Naive B cell (primary cell): ENCODE data around the gene PAX5. TPM values are rescaled to one million over a fixed set of nuclear protein-coding genes. Genes with fewer than 3 reads are reported as not detected.

Experiments
- ATAC-seq, 2 donors: fragments of 150-1000 bp; cut with Tn5 transposase; 2 replicates each; pipeline ENCODE4 v1.10.0; 2021; ENCODE audit warnings: low read depth in 2 of 2, mild to moderate bottlenecking in 2 of 2, moderate library complexity in 2 of 2
- DNase-seq: peaks from one replicate; pipeline ENCODE4 v3.0.0; 2022
- H3K27ac Mint-ChIP-seq, 6 donors: one replicate each; pipeline ENCODE4 v1.8.0; 2020 to 2022; ENCODE audit warnings: mild to moderate bottlenecking in 6 of 6, mixed read lengths in 6 of 6, moderate library complexity in 5 of 6, inconsistent platforms in 2 of 6
- H3K27me3 Mint-ChIP-seq, 3 donors: one replicate each; pipeline ENCODE4 v1.8.0; 2021 to 2022; ENCODE audit warnings: mixed read lengths in 3 of 3, mild to moderate bottlenecking in 1 of 3
- H3K36me3 Mint-ChIP-seq, 2 donors: one replicate each; pipeline ENCODE4 v1.8.0; 2020 to 2022; ENCODE audit warnings: mixed read lengths in 2 of 2, inconsistent platforms in 1 of 2, mild to moderate bottlenecking in 1 of 2
- H3K4me1 Mint-ChIP-seq, 3 donors: one replicate each; pipeline ENCODE4 v1.8.0; 2020 to 2022; ENCODE audit warnings: mixed read lengths in 3 of 3, inconsistent platforms in 1 of 3, mild to moderate bottlenecking in 1 of 3, moderate library complexity in 1 of 3
- H3K4me3 Mint-ChIP-seq, 8 donors: one replicate each; pipeline ENCODE4 v1.8.0; 2020 to 2022; ENCODE audit warnings: mild to moderate bottlenecking in 8 of 8, mixed read lengths in 8 of 8, moderate library complexity in 8 of 8, inconsistent platforms in 2 of 8
- H3K9me3 Mint-ChIP-seq, 7 donors: one replicate each; pipeline ENCODE4 v1.8.0; 2020 to 2022; ENCODE audit warnings: mixed read lengths in 7 of 7, mild to moderate bottlenecking in 5 of 7, inconsistent platforms in 2 of 7, moderate library complexity in 1 of 7
- polyA plus RNA-seq, 6 donors: library from polyadenylated mRNA; unstranded; fragments of 300-500 nt; fragmentation: Illumina TruSeq; gene quantifications; one replicate each; pipeline ENCODE4 v1.2.3, GENCODE V29; 2021; ENCODE audit warnings: low read depth in 6 of 6

PAX5 gene
- polyA plus RNA-seq, 6 donors from 2014 or later = 17.1 to 83.5 (median 45.3) TPM

GRCh38 chr9:36833954-36834353 lies 200.1 kb downstream of the PAX5 start:
- H3K9me3 Mint-ChIP-seq = no peaks in the 10 kb centered on the region
- peak overlapping the region in 2 of 8 donors; percentile 28 to 45 for H3K4me3 Mint-ChIP-seq
- H3K4me1 Mint-ChIP-seq = peaks cover 53 to 76% (median 56%) of the 10 kb centered on the region in 3 donors
- H3K36me3 Mint-ChIP-seq = peaks cover 0 to 7% of the 10 kb centered on the region in 2 donors
- no peak for DNase-seq
- no peak for ATAC-seq
- H3K27ac Mint-ChIP-seq = peak overlapping the region in 4 of 6 donors; percentile 42 to 94 (median 54)
- H3K27me3 Mint-ChIP-seq = no peaks in the 10 kb centered on the region

DNA sequence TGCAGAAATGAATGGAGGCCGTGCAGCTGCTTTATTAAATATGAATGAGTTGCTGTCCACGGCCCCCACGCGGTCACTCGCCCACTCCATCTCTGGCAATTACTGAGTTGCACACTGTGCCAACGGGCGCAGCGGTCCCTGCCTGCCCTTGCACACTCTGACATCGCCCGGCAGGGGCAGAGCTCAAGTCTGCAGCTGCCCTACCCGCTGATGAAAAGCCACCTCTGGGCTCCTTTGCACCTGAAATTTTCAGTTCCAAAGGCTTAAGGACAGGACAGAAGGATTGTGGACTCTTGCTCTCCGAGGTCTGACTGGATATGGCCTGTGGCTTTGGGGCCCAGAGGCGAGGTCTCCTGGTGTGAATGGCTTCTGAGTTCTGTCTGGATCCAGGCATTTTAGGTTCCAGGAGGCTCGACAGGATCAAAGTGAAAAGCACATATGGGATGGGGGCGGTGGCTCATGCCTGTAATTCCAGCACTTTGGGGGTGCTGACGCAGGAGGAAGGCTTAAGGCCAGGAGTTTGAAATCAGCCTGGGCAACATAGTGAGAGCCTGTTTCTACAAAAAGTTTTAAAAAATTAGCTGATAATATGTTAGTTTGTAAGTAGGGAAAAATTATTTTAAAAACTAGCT lies 201.8 kb downstream of the PAX5 start:
- H3K27ac Mint-ChIP-seq = peak overlapping the region in 5 of 6 donors; percentile 11 to 88 (median 74)
- peaks cover 0 to 1% of the 10 kb centered on the region in 2 donors for H3K36me3 Mint-ChIP-seq
- H3K4me1 Mint-ChIP-seq = peaks cover 46 to 71% (median 55%) of the 10 kb centered on the region in 3 donors
- ATAC-seq = no peak
- no peak for DNase-seq
- no peaks in the 10 kb centered on the region for H3K27me3 Mint-ChIP-seq
- H3K4me3 Mint-ChIP-seq = no peak overlapping the region
- no peaks in the 10 kb centered on the region for H3K9me3 Mint-ChIP-seq

GRCh38 chr9:36831381-36832161 lies 202.5 kb downstream of the PAX5 start:
- H3K27me3 Mint-ChIP-seq = peaks cover 0 to 6% (median 0%) of the 10 kb centered on the region in 3 donors
- peak overlapping the region in 3 of 8 donors; percentile 4 to 69 (median 40) for H3K4me3 Mint-ChIP-seq
- no peak for DNase-seq
- ATAC-seq = no peak
- peaks cover 45 to 66% (median 48%) of the 10 kb centered on the region in 3 donors for H3K4me1 Mint-ChIP-seq
- H3K27ac Mint-ChIP-seq = peak overlapping the region in 3 of 6 donors; percentile 29 to 96 (median 56)
- no peaks in the 10 kb centered on the region for H3K9me3 Mint-ChIP-seq
- no peaks in the 10 kb centered on the region for H3K36me3 Mint-ChIP-seq

DNA sequence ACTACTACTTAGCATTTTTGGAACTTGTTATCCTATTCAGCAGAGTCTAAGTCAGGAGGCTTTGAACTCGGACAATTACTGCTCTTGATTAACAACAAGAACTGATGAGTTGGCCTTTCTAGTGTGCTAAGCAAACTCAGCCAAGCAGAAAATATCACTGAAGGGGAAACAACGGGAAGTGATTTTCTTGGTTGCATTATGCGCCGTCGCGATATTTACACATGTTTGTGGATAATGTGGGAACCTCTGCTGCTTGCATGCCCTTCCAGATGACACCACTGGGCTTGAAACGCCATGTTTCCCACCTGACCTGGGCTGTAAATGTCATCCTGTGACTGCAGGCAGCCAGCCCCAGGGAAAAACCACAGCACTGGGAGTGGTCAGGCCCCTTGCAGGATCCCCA lies 205.5 kb downstream of the PAX5 start:
- Mint-ChIP-seq H3K4me3 (no peak overlapping the region), H3K27ac (no peak overlapping the region), H3K9me3 (no peaks in the 10 kb centered on the region), H3K27me3 (peaks cover 0 to 16% (median 0%) of the 10 kb centered on the region in 3 donors), H3K4me1 (peaks cover 20 to 38% (median 23%) of the 10 kb centered on the region in 3 donors), H3K36me3 (no peaks in the 10 kb centered on the region)
- DNase-seq = no peak
- ATAC-seq = peak; percentile 32 to 50

- Mint-ChIP-seq H3K9me3 (no peaks in the 10 kb centered on the region), H3K4me1 (peaks cover 19 to 27% (median 20%) of the 10 kb centered on the region in 3 donors), H3K4me3 (peak overlapping the region in 1 of 8 donors; percentile 29), H3K27ac (no peak overlapping the region), H3K36me3 (no peaks in the 10 kb centered on the region), H3K27me3 (peaks cover 0 to 16% (median 0%) of the 10 kb centered on the region in 3 donors)
- ATAC-seq (no peak), DNase-seq (no peak)
These were observed 206.5 kb downstream of the PAX5 start for GRCh38 chr9:36827593-36827992.

DNA sequence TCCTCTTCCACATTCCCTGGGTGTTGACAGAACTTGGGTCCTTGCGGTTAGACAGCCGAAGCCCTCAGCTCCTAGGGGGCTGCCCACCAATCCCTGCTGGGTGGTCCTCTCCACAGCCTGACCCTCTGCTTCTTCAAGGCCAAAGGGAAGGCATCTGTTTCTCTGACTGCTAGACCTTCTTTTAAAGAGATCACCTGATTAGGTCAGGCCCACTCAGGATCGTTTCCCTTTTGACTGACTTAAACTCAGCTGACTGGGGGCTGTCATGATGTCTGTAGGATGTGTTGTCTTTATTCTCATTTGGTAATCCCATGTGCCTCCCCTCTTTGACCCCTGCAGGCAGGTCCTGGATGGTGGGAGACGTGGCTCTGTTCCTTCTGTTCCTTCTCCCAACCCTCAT lies 207.5 kb downstream of the PAX5 start:
- DNase-seq = no peak
- no peak for ATAC-seq
- Mint-ChIP-seq H3K27ac (peak overlapping the region in 1 of 6 donors; percentile 69), H3K4me1 (peaks cover 9 to 17% (median 10%) of the 10 kb centered on the region in 3 donors), H3K9me3 (no peaks in the 10 kb centered on the region), H3K27me3 (peaks cover 0 to 16% (median 5%) of the 10 kb centered on the region in 3 donors), H3K4me3 (no peak overlapping the region), H3K36me3 (no peaks in the 10 kb centered on the region)

DNA sequence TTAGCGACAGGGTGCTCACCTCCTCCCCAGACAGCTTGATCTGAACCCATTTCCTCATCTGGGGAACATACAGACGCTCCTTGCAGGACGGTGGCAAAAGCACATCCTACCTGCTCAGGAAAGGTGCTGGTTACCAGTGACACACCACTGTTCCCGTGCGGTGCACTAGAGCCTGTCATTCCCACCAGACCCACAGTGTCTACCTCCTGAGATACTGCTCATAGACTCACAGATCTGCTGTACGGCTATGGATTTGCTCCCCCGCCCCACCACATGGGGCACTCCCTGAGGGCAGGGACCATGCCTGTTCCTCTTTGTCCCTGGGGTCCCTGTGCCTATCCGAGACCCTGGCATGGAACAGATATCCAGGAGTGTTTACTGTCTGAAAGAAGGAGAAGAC lies 208.9 kb downstream of the PAX5 start:
- DNase-seq = no peak
- Mint-ChIP-seq H3K27me3 (peaks cover 9 to 20% (median 10%) of the 10 kb centered on the region in 3 donors), H3K4me1 (peaks cover 0 to 9% (median 4%) of the 10 kb centered on the region in 3 donors), H3K27ac (no peak overlapping the region), H3K9me3 (no peaks in the 10 kb centered on the region), H3K4me3 (no peak overlapping the region), H3K36me3 (no peaks in the 10 kb centered on the region)
- ATAC-seq = no peak

GRCh38 chr9:36823934-36824333 lies 210.1 kb downstream of the PAX5 start:
- Mint-ChIP-seq H3K27ac (peak overlapping the region in 1 of 6 donors; percentile 66), H3K36me3 (peaks cover 0 to 1% of the 10 kb centered on the region in 2 donors)

GRCh38 chr9:36823466-36823865 lies 210.6 kb downstream of the PAX5 start:
- ATAC-seq (no peak), DNase-seq (no peak)
- no peaks in the 10 kb centered on the region for H3K9me3 Mint-ChIP-seq
- H3K27me3 Mint-ChIP-seq = peaks cover 14 to 37% (median 27%) of the 10 kb centered on the region in 3 donors
- H3K27ac Mint-ChIP-seq = peak overlapping the region in 1 of 6 donors; percentile 66
- H3K4me3 Mint-ChIP-seq = no peak overlapping the region
- H3K36me3 Mint-ChIP-seq = peaks cover 0 to 6% of the 10 kb centered on the region in 2 donors
- peaks cover 5 to 10% (median 6%) of the 10 kb centered on the region in 3 donors for H3K4me1 Mint-ChIP-seq

More at GRCh38 chr9:36823934-36824333, 210.1 kb downstream of the PAX5 start:
- ATAC-seq = no peak
- H3K9me3 Mint-ChIP-seq = no peaks in the 10 kb centered on the region
- no peak overlapping the region for H3K4me3 Mint-ChIP-seq
- H3K27me3 Mint-ChIP-seq = peaks cover 10 to 32% (median 22%) of the 10 kb centered on the region in 3 donors
- DNase-seq = no peak
- H3K4me1 Mint-ChIP-seq = peaks cover under 1 to 5% (median 3%) of the 10 kb centered on the region in 3 donors

GRCh38 chr9:36822201-36822600 lies 211.9 kb downstream of the PAX5 start:
- DNase-seq (no peak), ATAC-seq (no peak)
- peaks cover 22 to 50% (median 36%) of the 10 kb centered on the region in 3 donors for H3K27me3 Mint-ChIP-seq
- H3K36me3 Mint-ChIP-seq = peaks cover 0 to 8% of the 10 kb centered on the region in 2 donors
- H3K9me3 Mint-ChIP-seq = no peaks in the 10 kb centered on the region
- no peak overlapping the region for H3K4me3 Mint-ChIP-seq
- H3K4me1 Mint-ChIP-seq = peaks cover 7 to 12% (median 8%) of the 10 kb centered on the region in 3 donors
- H3K27ac Mint-ChIP-seq = no peak overlapping the region

GRCh38 chr9:36820392-36820861 lies 213.6 kb downstream of the PAX5 start:
- Mint-ChIP-seq H3K36me3 (peaks cover 0 to 16% of the 10 kb centered on the region in 2 donors), H3K27me3 (peaks cover 34 to 52% (median 51%) of the 10 kb centered on the region in 3 donors)
- ATAC-seq = no peak

DNA sequence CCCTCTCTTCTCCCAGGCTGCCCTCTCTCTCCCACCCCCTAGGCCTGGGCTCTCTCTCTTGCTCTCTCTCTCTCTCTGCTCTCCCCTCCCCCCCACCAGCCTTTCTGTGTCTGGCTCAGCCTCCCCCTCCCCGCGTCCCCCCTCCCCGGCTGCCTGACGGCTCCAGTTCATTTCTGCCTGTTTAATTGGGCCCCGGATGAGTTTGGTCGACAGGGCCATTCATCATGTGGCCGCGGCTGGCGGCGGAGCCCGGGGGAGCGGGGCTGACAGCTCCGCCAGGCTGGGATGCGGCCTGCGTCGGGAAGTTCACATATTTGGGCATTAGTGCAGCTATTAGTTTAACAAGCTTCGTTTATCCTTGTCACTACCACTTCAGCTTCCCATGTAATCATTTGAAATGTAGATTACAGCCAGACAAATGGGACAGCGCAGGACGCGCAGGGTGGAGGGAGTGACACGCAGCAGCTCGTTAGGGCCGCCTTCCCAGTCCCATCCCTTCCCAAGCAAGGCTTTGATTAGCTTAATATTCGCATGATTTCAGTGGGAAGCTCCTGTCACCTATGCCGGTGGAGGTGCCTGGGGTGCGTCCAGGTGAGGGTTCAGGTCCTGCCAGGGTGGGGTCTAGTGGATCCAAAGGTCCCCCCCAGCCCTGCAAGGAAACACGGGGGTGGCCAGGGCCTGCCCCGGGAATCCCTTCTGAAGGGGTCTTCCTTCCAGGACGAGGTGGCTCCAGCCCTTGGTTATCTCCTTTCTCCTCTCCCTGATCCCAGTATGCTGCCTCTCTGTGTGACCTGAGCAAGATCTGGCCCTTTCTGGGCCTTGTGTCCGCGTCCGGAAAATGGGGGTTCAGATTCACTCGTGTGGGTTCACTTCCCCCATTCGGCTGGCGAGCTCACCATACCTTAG lies 214.8 kb downstream of the PAX5 start:
- Mint-ChIP-seq H3K4me1 (peaks cover 7 to 12% (median 8%) of the 10 kb centered on the region in 3 donors), H3K27me3 (peaks cover 34 to 52% (median 51%) of the 10 kb centered on the region in 3 donors), H3K27ac (peak overlapping the region in 2 of 6 donors; percentile 53 to 73), H3K36me3 (peaks cover 5 to 16% of the 10 kb centered on the region in 2 donors), H3K9me3 (peaks cover 0 to 4% (median 0%) of the 10 kb centered on the region in 7 donors), H3K4me3 (peak overlapping the region in 4 of 8 donors; percentile 6 to 79 (median 14))
- DNase-seq (no peak), ATAC-seq (no peak)

More at GRCh38 chr9:36820392-36820861, 213.6 kb downstream of the PAX5 start:
- H3K4me3 Mint-ChIP-seq = no peak overlapping the region
- H3K27ac Mint-ChIP-seq = no peak overlapping the region
- H3K9me3 Mint-ChIP-seq = peaks cover 0 to 1% (median 0%) of the 10 kb centered on the region in 7 donors
- H3K4me1 Mint-ChIP-seq = peaks cover 7 to 12% (median 8%) of the 10 kb centered on the region in 3 donors
- DNase-seq = no peak
